Measurements from ENCODE around the gene EYS.

DNA sequence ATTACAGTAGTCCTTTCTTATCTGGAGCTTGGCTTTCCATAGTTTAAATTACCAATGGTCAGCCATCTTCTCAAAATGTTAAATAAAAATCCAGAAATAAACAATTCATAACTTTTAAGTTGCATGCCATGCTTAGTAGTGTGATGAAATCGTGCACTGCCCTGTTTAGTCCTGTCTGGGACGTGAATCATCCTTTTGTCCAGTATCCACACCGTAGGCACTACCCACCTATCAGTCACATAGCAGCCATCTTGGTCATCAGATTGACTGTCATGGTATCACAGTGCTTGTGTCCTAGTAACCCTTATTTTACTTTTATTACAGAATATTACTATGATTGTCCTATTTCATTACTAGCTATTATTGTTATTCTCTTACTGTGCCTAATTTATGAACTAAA lies 924.1 kb downstream of the EYS start:
- TF ChIP-seq EZH2 (IDR thresholded peaks at IDR 0.05; ENCODE audit: insufficient read depth, poor library complexity, severe bottlenecking) (no peak), EZH2phosphoT487 (IDR thresholded peaks at IDR 0.05; ENCODE audit: insufficient read depth, low read depth) (no peak)

All from GM23248 (cell line).